ENCODE results near the gene GP9.
"Not testable (repeated sequence)": the region's sequence is repeated elsewhere in the genome, so short reads cannot be mapped to it uniquely, and the experiment has no call there.

GP9 gene

DNA sequence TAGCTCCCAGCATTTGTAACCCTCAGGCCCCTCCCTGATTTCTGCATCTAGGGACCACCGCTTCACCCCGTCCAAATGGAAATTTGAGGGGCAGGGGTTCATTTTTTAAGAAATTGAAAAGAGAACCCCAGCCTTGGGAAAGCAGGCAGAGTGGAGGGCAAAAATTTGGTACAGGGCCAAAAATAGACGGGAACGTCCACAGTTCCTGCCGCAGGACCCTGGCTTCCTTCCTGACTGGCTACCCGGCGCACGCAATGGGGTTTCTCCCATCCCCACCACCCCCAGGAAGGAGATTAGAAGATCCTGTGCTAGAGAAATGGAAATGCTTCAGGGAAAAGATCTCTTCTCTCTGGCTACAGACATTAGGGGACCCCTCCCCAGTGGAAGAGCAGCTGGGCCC, 20.9 kb downstream of the GP9 start:
- DNase-seq = no peak

GRCh38 chr3:129082026-129082425, 21.4 kb downstream of the GP9 start:
- no peak for DNase-seq

DNA sequence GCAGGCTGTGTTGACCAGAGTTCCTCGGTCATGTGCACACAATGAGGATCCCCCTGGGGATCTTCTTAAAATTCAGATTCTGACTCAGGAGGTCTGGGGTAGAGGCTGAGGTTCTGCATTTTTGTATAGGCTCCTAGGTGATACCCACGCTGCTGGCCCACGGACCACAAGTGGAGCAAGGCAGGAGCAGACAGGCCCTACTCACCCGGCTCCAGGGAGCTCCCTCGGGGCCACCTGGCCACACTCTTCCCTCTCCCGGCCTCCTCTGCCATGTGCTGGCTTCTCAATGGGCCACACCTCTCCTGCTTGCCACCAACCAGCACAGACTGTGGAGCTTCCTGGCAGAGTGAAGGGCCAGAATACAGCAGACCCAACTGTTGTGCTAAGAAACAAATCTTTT, 23.9 kb downstream of the GP9 start:
- DNase-seq = no peak

DNA sequence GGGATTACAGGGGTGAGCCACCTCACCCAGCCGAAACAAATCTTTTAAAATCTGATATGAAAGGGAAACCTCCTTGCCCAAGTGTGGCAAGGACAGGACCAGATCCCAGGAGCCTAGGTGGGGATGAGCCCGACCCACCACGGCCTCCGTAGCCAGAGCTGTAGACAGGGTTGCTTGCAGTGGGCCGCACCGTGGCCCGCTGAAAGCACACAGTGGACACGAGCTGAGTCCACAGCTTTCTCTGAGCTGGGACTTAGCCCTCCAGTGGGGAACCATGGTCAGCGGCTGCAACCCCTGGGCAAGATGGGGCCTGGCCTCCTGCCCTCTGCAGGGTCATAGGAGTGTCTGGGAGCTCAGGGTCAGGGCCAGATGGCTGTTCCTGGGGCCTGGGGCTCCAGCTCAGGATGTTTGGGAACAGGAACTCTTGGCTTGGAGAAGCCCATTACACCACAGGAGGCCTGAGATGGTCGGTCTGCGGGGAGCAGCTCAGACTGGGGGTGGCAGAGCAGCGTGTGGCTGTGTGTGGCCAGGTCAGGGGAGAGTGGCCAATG, 24.7 kb downstream of the GP9 start:
- no peak for DNase-seq

DNA sequence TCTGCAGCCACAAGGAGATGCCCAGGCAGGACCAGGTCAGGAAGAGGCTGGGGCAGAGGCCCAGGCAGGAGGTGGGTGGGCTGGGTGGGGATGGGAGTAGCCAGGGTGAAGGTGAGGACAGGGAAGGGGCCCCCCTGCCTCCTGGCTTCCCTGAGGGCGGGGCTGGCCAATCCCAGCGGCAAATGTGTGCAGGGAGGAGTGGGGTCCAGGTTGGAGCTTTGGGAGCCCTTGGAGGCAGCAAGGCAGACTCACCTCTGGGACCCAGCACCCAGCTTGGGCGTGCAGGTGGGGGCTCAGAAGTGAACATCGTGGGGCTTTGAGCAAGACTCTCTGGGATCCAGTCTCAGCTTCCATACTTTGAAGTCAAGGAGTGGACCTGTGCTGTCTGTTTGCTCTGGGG, 25.2 kb downstream of the GP9 start:
- no peak for DNase-seq

DNA sequence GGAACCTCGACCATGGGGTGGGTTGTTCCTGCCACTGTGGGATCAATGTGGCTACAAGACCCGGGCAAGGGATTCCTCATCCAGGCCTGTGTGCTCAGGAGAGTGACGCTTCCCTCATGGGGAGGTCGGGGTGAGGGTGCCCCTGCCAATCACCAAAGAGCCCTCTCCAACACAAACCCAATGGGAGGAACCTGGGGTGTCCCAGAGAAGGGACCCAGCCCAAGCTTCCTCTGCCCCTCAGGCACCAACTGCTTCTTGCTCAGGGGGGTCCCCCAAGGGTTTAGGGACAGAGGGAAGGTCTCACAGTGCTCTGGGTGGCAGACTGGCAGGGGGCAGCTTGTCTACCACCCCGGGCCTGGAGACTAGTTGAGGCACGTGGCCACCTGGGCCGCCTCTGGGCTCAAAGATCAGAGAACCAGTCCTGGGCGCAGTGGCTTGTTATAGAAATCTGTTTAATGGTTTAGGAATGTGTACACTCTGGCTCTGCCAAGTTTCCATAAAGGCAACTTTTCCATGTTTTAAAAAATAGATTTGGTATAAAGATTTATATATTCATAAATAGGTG, 26.6 kb downstream of the GP9 start:
- DNase-seq = no peak

DNA sequence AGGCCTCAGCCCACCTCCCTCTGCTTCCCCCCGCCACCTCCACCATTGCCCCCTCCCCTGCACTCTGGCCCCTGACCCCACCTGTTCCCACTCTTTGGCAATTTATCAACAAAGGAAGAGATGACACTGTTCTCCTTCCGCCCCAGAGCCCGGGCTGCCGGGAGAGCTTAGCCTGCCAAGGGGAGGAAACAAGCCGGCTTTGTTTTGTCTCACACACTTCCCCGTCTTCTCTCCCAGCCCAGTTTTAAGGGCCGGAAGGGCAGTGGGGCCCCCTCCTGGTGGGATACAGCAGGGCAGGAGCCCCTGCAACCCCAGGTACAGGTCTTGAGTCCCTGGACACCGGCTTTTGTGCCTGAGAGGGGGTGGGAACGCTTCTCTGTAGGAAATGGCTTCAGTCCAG, 27.3 kb downstream of the GP9 start:
- DNase-seq = not testable (repeated sequence)

DNA sequence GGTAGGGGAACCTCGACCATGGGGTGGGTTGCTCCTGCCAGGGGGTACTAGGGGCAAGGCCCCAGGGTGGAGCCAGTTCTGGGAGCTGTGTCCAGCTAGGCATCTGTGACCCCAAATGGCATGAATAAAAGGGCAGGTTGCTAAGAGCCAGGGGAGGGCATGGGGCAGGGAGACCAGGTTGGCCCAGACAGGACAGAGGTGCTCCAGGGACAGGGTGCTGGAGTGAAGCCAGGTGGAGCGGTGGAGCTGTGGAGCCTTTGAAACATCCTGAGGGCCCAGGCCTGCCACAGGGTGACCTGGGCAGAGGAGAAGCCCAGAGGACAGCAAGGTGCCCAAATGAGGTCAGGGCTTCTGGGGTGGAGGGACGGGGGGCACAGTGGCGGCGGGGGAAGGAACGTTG, 27.7 kb downstream of the GP9 start:
- DNase-seq = not testable (repeated sequence)

DNA sequence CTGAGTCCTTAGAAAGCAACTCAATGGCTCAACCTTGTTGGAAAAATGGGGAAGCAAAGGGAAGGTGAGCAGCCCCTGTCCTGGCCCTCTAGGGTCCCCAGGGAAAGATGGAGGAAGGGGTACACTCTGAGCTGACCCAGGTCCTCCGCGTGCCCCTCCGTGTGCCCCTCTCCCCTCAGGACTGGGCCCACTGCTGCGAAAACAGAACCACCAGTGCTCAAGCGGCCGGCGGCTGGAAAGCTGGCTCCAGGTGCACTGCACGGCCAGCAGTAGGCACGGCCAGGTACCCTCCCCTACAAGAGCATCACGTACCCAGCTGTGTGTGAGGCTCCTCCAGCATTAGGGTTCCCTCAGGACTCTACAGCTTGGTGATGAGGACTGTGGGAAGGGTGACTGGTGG, 34.7 kb downstream of the GP9 start:
- DNase-seq = no peak

DNA sequence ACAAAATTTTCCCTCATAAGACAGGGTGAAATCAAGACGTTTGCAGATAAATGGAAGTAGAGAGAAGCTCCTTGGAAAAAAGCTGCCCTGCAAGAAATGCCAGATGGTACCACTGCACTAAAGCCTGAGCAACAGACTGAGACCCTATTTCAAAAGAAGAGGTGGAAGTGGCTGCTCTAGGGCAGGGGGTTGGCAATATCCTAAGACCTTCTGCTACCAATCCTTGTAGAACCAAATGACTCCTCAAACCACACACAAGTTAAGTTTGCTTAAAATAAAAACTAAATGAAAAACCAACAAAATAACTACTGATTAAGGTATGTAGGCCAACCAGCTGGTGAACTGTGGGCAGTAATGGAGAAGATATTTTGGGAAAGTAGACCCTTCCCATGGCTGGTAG, 39.7 kb downstream of the GP9 start:
- DNase-seq = no peak

GRCh38 chr3:129101370-129102138, 41.0 kb downstream of the GP9 start:
- DNase-seq = no peak

DNA sequence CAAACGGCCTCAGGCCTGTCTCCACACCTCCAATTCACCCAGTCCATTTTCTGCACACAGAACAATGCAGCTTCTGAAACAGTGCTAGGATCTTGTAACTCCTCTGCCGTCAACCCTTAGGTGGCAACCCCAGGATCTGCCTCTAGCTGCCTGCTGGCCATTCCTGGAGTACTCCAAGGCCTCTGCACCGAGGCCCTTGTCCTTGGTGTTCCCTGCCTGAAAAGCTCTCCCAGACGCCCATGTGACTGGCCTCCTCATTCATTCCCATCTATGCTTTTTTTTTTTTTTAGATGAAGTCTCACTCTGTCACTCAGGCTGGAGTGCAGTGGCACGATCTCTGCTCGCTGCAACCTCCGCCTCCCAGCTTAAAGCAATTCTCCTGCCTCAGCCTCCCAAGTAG, 42.7 kb downstream of the GP9 start:
- DNase-seq = no peak

DNA sequence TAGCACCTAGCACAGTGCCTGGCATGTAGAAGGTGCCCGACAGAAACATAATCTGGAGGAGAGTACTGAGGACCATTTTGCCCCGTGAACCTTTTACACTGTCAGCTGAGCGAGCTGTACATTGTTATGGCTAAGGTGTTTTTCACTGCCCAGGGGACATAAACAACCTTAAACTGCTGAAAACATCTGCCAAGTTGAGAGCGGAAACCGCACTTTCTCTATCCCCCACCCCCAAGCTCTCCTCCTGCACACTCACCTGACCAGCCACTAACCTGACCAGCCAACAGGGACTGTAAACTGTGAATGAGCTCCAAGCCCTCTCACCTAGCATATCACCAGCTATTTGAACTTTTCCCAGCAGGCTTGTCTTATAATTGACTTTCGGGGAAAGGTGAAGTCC, 43.5 kb downstream of the GP9 start:
- DNase-seq = no peak

GRCh38 chr3:129104498-129105079, 44.0 kb downstream of the GP9 start:
- no peak for DNase-seq

DNA sequence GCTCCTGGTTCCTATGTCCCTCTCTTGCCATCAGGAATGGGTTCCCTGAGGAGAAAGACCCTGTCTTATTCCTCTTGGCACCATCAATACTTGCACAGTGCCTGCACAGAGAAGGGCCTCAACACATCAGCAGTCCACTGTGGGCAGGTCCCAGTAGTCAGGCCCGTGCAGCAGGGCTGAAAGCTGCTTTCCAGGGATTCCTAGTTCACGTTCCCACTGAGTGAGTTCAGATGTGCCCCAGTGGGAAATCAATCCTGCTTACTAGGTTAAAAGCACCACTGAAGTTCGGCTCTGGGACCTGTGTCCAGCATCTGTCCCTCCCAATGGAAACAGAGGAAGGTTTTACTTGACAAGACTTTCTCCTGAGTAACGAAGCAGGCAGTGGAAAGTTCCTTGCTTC, 45.3 kb downstream of the GP9 start:
- DNase-seq = no peak

DNA sequence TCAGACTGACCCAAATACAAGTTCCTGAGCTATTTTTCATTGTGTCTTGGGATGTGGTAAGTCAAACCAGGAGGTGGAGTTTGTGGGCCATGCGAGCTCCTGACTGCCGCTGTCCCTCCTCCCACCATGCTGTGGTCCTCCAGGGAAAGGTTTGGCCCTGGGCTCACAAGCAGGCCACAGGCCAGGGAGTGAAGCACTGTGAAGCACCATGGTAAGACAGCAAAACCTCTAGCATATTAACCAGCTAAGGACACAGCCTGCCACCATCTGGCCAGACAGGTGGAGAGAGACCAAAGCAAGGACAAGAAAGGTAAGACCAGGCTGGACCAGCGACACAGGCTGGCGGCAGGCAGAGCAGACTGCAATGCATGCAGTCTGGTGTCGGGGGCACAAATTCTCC, 45.7 kb downstream of the GP9 start:
- DNase-seq = no peak

GRCh38 chr3:129106866-129107565, 46.4 kb downstream of the GP9 start:
- DNase-seq = no peak

DNA sequence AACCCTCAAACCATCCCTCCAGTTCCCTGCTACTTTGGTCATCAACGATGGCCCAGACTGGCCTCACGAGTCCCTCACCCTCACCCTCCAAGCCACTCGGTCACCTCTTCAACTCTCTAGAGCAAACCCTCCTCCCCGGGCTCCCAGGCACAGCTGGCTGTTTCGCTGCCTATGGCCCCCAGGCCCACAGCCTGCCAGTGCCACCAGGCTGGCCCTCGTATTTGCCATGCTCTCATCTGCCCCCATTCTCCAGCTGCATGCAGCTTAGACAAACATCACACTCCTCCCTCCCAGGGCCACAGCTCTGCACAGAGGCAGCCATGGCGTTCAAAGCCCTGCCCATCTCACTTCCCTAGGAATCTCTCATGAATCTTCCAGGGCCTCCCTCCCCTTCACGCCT, 47.2 kb downstream of the GP9 start:
- DNase-seq = no peak

DNA sequence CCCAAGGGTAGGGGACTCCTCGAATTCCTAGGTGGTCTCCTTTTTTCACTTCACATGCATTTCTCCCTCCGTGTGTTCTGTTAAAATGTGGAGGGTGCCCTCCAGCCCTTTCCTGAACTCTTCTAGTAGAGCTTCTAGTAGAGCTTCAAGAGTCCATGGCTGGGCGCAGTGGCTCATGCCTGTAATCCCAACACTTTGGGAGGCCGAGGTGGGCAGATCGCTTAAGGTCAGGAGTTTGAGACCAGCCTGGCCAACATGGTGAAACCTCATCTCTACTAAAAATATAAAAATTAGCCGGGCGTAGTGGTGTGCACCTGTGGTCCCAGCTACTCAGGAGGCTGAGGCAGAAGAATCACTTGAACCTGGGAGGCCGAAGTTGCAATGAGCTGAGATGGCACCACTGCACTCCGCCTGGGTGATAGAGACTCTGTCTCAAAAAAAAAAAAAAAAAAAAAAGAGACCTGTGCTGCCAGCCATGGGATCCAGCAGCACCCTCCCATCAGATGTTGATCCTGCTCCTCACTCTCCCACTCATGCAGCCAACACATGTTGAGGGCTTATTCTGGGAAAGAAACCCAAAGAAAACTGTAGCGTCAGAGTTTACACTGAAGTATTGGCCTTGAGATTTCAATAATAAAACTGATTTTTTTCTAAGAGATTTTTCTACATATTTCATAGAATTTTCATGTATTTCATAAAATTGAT, 50.6 kb downstream of the GP9 start:
- DNase-seq = not testable (repeated sequence)
